Neural cell (in vitro differentiated cells): ENCODE data around the gene GBP3. TPM values are rescaled to one million over a fixed set of nuclear protein-coding genes. Genes with fewer than 3 reads are reported as not detected.

ENCODE experiments used
- H2AFZ ChIP-seq: fragments of 200-600, 300-800 bp; sonication (generic), shearing (Covaris generic); 2 replicates; pipeline ENCODE4 v1.6.0; 2014; ENCODE audit warnings: low read depth, mild to moderate bottlenecking, antibody characterized with exemption, low read length, moderate library complexity
- H3F3A ChIP-seq: fragments of 200-600 bp; shearing (Covaris generic); 2 replicates; pipeline ENCODE4 v1.6.1; 2016; ENCODE audit warnings: mild to moderate bottlenecking, moderate library complexity, mixed read lengths, antibody characterized with exemption, low read length; ENCODE audit not compliant: insufficient read depth, poor library complexity, severe bottlenecking
- H3K27ac ChIP-seq: fragments of 200-600, 300-800 bp; sonication (generic), shearing (Covaris generic); 2 replicates; pipeline ENCODE4 v1.5.1; 2014; ENCODE audit warnings: mild to moderate bottlenecking, low read length, moderate library complexity
- H3K27me3 ChIP-seq: fragments of 300-800, 200-600 bp; sonication (generic), shearing (Covaris generic); 2 replicates; pipeline ENCODE4 v1.6.0; 2014; ENCODE audit warnings: mild to moderate bottlenecking, low read depth, low read length, moderate library complexity; ENCODE audit not compliant: insufficient read depth
- H3K36me3 ChIP-seq: fragments of 300-800, 200-600 bp; sonication (generic), shearing (Covaris generic); 2 replicates; pipeline ENCODE4 v1.5.1; 2014; ENCODE audit warnings: mild to moderate bottlenecking, antibody characterized with exemption, low read length, moderate library complexity; ENCODE audit not compliant: insufficient read depth
- H3K4me2 ChIP-seq: fragments of 300-800, 200-600 bp; sonication (generic), shearing (Covaris generic); 2 replicates; pipeline ENCODE4 v1.6.0; 2014; ENCODE audit warnings: mild to moderate bottlenecking, low read length
- H3K4me3 ChIP-seq: fragments of 300-800, 200-600 bp; sonication (generic), shearing (Covaris generic); 2 replicates; pipeline ENCODE4 v1.5.1; 2014; ENCODE audit warnings: mild to moderate bottlenecking, low read length, moderate library complexity
- H3K79me2 ChIP-seq: fragments of 200-600 bp; shearing (Covaris generic); replicated peaks from 2 replicates; pipeline ENCODE4 v1.6.0; 2014; ENCODE audit warnings: mild to moderate bottlenecking, low read length, moderate library complexity; ENCODE audit not compliant: insufficient read depth
- H3K9ac ChIP-seq: fragments of 300-800, 200-600 bp; sonication (generic), shearing (Covaris generic); 2 replicates; pipeline ENCODE4 v1.6.1; 2016; ENCODE audit warnings: mild to moderate bottlenecking, low read length, mixed read lengths
- H3K9me2 ChIP-seq: fragments of 200-600 bp; shearing (Covaris generic); 2 replicates; pipeline ENCODE4 v1.6.1; 2016; ENCODE audit warnings: mild to moderate bottlenecking, low read length, mixed read lengths; ENCODE audit not compliant: insufficient read depth
- H3K9me3 ChIP-seq: fragments of 200-600, 300-800 bp; sonication (generic), shearing (Covaris generic); 2 replicates; pipeline ENCODE4 v1.6.1; 2016; ENCODE audit warnings: mild to moderate bottlenecking, mixed run types, low read length, moderate library complexity, mixed read lengths
- H4K20me1 ChIP-seq: fragments of 200-600 bp; shearing (Covaris generic); 2 replicates; pipeline ENCODE4 v1.6.1; 2016; ENCODE audit warnings: mild to moderate bottlenecking, mixed run types; ENCODE audit not compliant: insufficient read depth
- CTCF ChIP-seq: fragments of 450-650 bp; IDR thresholded peaks from 2 replicates; pipeline ENCODE4 v1.5.1; 2014; ENCODE audit warnings: antibody characterized with exemption, mild to moderate bottlenecking, moderate library complexity; ENCODE audit not compliant: poor library complexity, severe bottlenecking
- EP300 ChIP-seq: fragments of 450-650 bp; conservative IDR thresholded peaks from 2 replicates; pipeline ENCODE4 v1.6.1; 2014; ENCODE audit warnings: antibody characterized with exemption, mild to moderate bottlenecking, moderate library complexity; ENCODE audit not compliant: poor library complexity, severe bottlenecking
- EZH2 ChIP-seq: fragments of 200-600, 300-800 bp; shearing (Covaris generic), sonication (generic); IDR thresholded peaks from 2 replicates; pipeline ENCODE4 v1.6.1; 2014; ENCODE audit warnings: antibody characterized with exemption, low read length, borderline replicate concordance, mild to moderate bottlenecking; ENCODE audit not compliant: insufficient read depth, poor library complexity, severe bottlenecking
- MXI1 ChIP-seq: fragments of 450-650 bp; conservative IDR thresholded peaks from 2 replicates; pipeline ENCODE4 v1.6.1; 2014; ENCODE audit warnings: antibody characterized with exemption, mild to moderate bottlenecking; ENCODE audit not compliant: poor library complexity, severe bottlenecking
- POLR2AphosphoS5 ChIP-seq: IDR thresholded peaks from 2 replicates; pipeline ENCODE4 v1.6.1; 2012
- RAD21 ChIP-seq: fragments of 450-650 bp; conservative IDR thresholded peaks from 2 replicates; pipeline ENCODE4 v1.6.1; 2014; ENCODE audit warnings: antibody characterized with exemption, mild to moderate bottlenecking, moderate library complexity
- REST ChIP-seq: IDR thresholded peaks from 2 replicates; pipeline ENCODE4 v1.6.1; 2012; ENCODE audit warnings: borderline replicate concordance
- SMC3 ChIP-seq: fragments of 450-650 bp; conservative IDR thresholded peaks from 2 replicates; pipeline ENCODE4 v1.6.1; 2014; ENCODE audit warnings: antibody characterized with exemption, mild to moderate bottlenecking, moderate library complexity; ENCODE audit not compliant: poor library complexity
- TAF1 ChIP-seq: IDR thresholded peaks from 2 replicates; pipeline ENCODE4 v1.6.1; 2012; ENCODE audit warnings: low read depth
- polyA plus RNA-seq: library from polyadenylated mRNA; depleted of rRNA; stranded (reverse); fragments of >200 nt; gene quantifications from 2 replicates; pipeline ENCODE4 v1.2.3, GENCODE V29; 2014

Gene GBP3
- polyA plus RNA-seq, 1 donor from 2014 or later, result not detected

GRCh38 chr1:88985692-88986091, 37.0 kb downstream of the GBP3 start:
- Histone ChIP-seq H3K36me3 (no peaks in the 10 kb centered on the region), H3K9me2 (no peaks in the 10 kb centered on the region), H3F3A (no peaks in the 10 kb centered on the region), H2AFZ (no peak overlapping the region), H3K27ac (no peak overlapping the region), H3K4me3 (no peak overlapping the region), H4K20me1 (no peaks in the 10 kb centered on the region), H3K27me3 (no peaks in the 10 kb centered on the region), H3K4me2 (no peak overlapping the region), H3K79me2 (peaks cover 35% of the 10 kb centered on the region), H3K9me3 (no peaks in the 10 kb centered on the region), H3K9ac (no peak overlapping the region)
- TF ChIP-seq POLR2AphosphoS5, result no peak
- no peak for TF ChIP-seq EP300
- TF ChIP-seq SMC3, result no peak
- no peak for TF ChIP-seq MXI1

- TF ChIP-seq RAD21 (no peak), EP300 (no peak)
These were observed 37.6 kb downstream of the GBP3 start for GRCh38 chr1:88985032-88985431.

GRCh38 chr1:88984569-88984968, 38.1 kb downstream of the GBP3 start:
- no peak overlapping the region for H3K4me3 ChIP-seq
- no peaks in the 10 kb centered on the region for H3K27me3 ChIP-seq
- H3K79me2 ChIP-seq, result peaks cover 24% of the 10 kb centered on the region
- no peaks in the 10 kb centered on the region for H3K9me3 ChIP-seq
- no peak overlapping the region for H3K9ac ChIP-seq
- no peak overlapping the region for H3K27ac ChIP-seq
- no peaks in the 10 kb centered on the region for H3K9me2 ChIP-seq
- no peaks in the 10 kb centered on the region for H4K20me1 ChIP-seq
- H3K36me3 ChIP-seq, result no peaks in the 10 kb centered on the region
- no peak overlapping the region for H3K4me2 ChIP-seq
- no peak for TF ChIP-seq REST
- TF ChIP-seq TAF1, result no peak
- no peak for TF ChIP-seq EZH2
- TF ChIP-seq MXI1, result no peak
- TF ChIP-seq EP300, result no peak
- no peak for TF ChIP-seq RAD21
- TF ChIP-seq CTCF, result no peak
- TF ChIP-seq SMC3, result no peak
- no peak for TF ChIP-seq POLR2AphosphoS5
- no peak overlapping the region for H2AFZ ChIP-seq
- no peaks in the 10 kb centered on the region for H3F3A ChIP-seq

More at GRCh38 chr1:88985032-88985431, 37.6 kb downstream of the GBP3 start:
- Histone ChIP-seq H3K4me3 (no peak overlapping the region), H3K9me3 (no peaks in the 10 kb centered on the region), H3K79me2 (peaks cover 28% of the 10 kb centered on the region), H3K9me2 (no peaks in the 10 kb centered on the region), H4K20me1 (no peaks in the 10 kb centered on the region), H3K27ac (no peak overlapping the region), H3K9ac (no peak overlapping the region), H3K36me3 (no peaks in the 10 kb centered on the region), H3F3A (no peaks in the 10 kb centered on the region), H2AFZ (no peak overlapping the region), H3K4me2 (no peak overlapping the region), H3K27me3 (no peaks in the 10 kb centered on the region)
